SK-N-SH (cell line): ENCODE data around the gene SGPP1. TPM values are rescaled to one million over a fixed set of nuclear protein-coding genes. Genes with fewer than 3 reads are reported as not detected.

Source experiments
- CTCF ChIA-PET: fragments of 300-600, 350-600 bp; formaldehyde crosslinking; extraction: SDS; loops from one replicate; lab custom pipeline; 2021; lab: Yijun Ruan, JAX
- POLR2A ChIA-PET: fragments of 350-600 bp; sonication (Branson Sonifier 250); formaldehyde crosslinking; extraction: SDS; loops from one replicate; lab custom pipeline; 2020; ENCODE audit warnings: antibody characterized with exemption, inconsistent platforms; lab: Yijun Ruan, JAX
- DNase-seq: peaks from one replicate; pipeline ENCODE4 v3.0.0; 2012
- H2AFZ ChIP-seq: fragments of 200-600 bp; sonication (generic); 2 replicates; pipeline ENCODE4 v1.8.1; 2016; ENCODE audit warnings: antibody characterized with exemption, mild to moderate bottlenecking, low read depth
- H3F3A ChIP-seq: fragments of 200-600 bp; sonication (generic); replicated peaks from 2 replicates; pipeline ENCODE3; 2016; ENCODE audit warnings: antibody characterized with exemption, mild to moderate bottlenecking; ENCODE audit not compliant: insufficient read depth
- H3K27ac ChIP-seq, 2 experiments: fragments of 200-500 bp in 1 of 2; fragments of 200-600 bp in 1 of 2; sonication (Bioruptor generic) in 1 of 2; sonication (generic), shearing (Covaris generic) in 1 of 2; 2 replicates each; pipeline versions ENCODE4 v1.5.1 to v1.6.1; 2014 to 2016; ENCODE audit warnings: low read depth in 2 of 2, inconsistent platforms in 1 of 2, low read length in 1 of 2, mild to moderate bottlenecking in 1 of 2, mixed read lengths in 1 of 2
- H3K27me3 ChIP-seq: fragments of 200-600 bp; sonication (generic), shearing (Covaris generic); 2 replicates; pipeline ENCODE4 v1.6.1; 2016; ENCODE audit warnings: mixed run types; ENCODE audit not compliant: insufficient read depth
- H3K36me3 ChIP-seq, 2 experiments: fragments of 200-500 bp in 1 of 2; fragments of 200-600 bp in 1 of 2; sonication (Bioruptor generic) in 1 of 2; sonication (generic) in 1 of 2; replicated peaks in 1 of 2; 2 replicates each; pipeline versions ENCODE3 to v1.5.1; 2014 to 2016; ENCODE audit warnings: low read length in 1 of 2, mild to moderate bottlenecking in 1 of 2; ENCODE audit not compliant: insufficient read depth in 2 of 2, control insufficient read depth in 1 of 2
- H3K4me1 ChIP-seq, 2 experiments: fragments of 200-500 bp in 1 of 2; fragments of 200-600 bp in 1 of 2; sonication (Bioruptor generic) in 1 of 2; sonication (generic), shearing (Covaris generic) in 1 of 2; 2 replicates each; pipeline versions ENCODE4 v1.5.1 to v1.6.1; 2014 to 2016; ENCODE audit warnings: low read depth in 1 of 2, low read length in 1 of 2, mixed run types in 1 of 2; ENCODE audit not compliant: insufficient read depth in 2 of 2, control insufficient read depth in 1 of 2
- H3K4me2 ChIP-seq: fragments of 200-600 bp; sonication (generic), shearing (Covaris generic); 2 replicates; pipeline ENCODE4 v1.6.1; 2017; ENCODE audit warnings: mixed run types
- H3K4me3 ChIP-seq, 2 experiments: fragments of 200-500 bp in 1 of 2; fragments of 200-600 bp in 1 of 2; sonication (Bioruptor generic) in 1 of 2; sonication (generic), shearing (Covaris generic) in 1 of 2; 2 replicates each; pipeline versions ENCODE4 v1.5.1 to v1.8.1; 2014 to 2016; ENCODE audit warnings: low read depth in 2 of 2, inconsistent platforms in 1 of 2, low read length in 1 of 2, mild to moderate bottlenecking in 1 of 2, mixed read lengths in 1 of 2, moderate library complexity in 1 of 2
- H3K79me2 ChIP-seq: fragments of 200-600 bp; sonication (generic); 2 replicates; pipeline ENCODE4 v1.8.1; 2017; ENCODE audit warnings: mild to moderate bottlenecking; ENCODE audit not compliant: insufficient read depth
- H3K9ac ChIP-seq: fragments of 200-600 bp; sonication (generic); 2 replicates; pipeline ENCODE4 v1.6.1; 2017; ENCODE audit warnings: mixed run types
- H3K9me2 ChIP-seq: fragments of 200-600 bp; sonication (generic); 2 replicates; pipeline ENCODE4 v1.6.1; 2017; ENCODE audit warnings: mixed run types
- H3K9me3 ChIP-seq: fragments of 200-600 bp; sonication (generic); 2 replicates; pipeline ENCODE4 v1.6.1; 2017; ENCODE audit warnings: mixed run types, mild to moderate bottlenecking, moderate library complexity
- H4K20me1 ChIP-seq: fragments of 200-600 bp; sonication (generic); 2 replicates; pipeline ENCODE4 v1.6.1; 2017; ENCODE audit warnings: mild to moderate bottlenecking, mixed run types; ENCODE audit not compliant: insufficient read depth
- EP300 ChIP-seq, 2 experiments: IDR thresholded peaks; 2 replicates each; pipeline versions ENCODE4 v1.4.0 to v1.6.1; 2012; ENCODE audit warnings: borderline replicate concordance in 1 of 2, low read depth in 1 of 2, low read length in 1 of 2
- GABPA ChIP-seq: IDR thresholded peaks from 2 replicates; pipeline ENCODE4 v1.4.0; 2012; ENCODE audit warnings: low read depth, mild to moderate bottlenecking
- GATA2 ChIP-seq: sonication (generic); formaldehyde crosslinking; IDR thresholded peaks from 2 replicates; pipeline ENCODE4 v1.5.0; 2020; ENCODE audit warnings: mild to moderate bottlenecking, missing genetic modification reagents
- IRF3 ChIP-seq: fragments of 150-350 bp; IDR thresholded peaks from 2 replicates; pipeline ENCODE4 v1.6.1; 2016; ENCODE audit warnings: mild to moderate bottlenecking, low read depth, low read length
- MXI1 ChIP-seq: IDR thresholded peaks from 2 replicates; pipeline ENCODE4 v1.6.1; 2012; ENCODE audit warnings: mild to moderate bottlenecking, low read depth, low read length, improper control_type of control experiment
- POLR2AphosphoS5 ChIP-seq: IDR thresholded peaks from 2 replicates; pipeline ENCODE4 v1.6.1; 2012; ENCODE audit warnings: low read depth, low read length
- RAD21 ChIP-seq: IDR thresholded peaks from 2 replicates; pipeline ENCODE4 v1.6.1; 2012; ENCODE audit warnings: mild to moderate bottlenecking, low read length
- REST ChIP-seq: IDR thresholded peaks from 2 replicates; pipeline ENCODE4 v1.6.1; 2012; ENCODE audit warnings: mild to moderate bottlenecking, low read depth, low read length, moderate library complexity
- RXRA ChIP-seq: IDR thresholded peaks from 2 replicates; pipeline ENCODE4 v1.4.0; 2012; ENCODE audit warnings: low read depth, mild to moderate bottlenecking, borderline replicate concordance
- USF2 ChIP-seq: fragments of 150-350 bp; IDR thresholded peaks from 2 replicates; pipeline ENCODE4 v1.6.1; 2017; ENCODE audit warnings: antibody characterized with exemption, low read length, low read depth, borderline replicate concordance
- WGBS: methylation state at CpG from one replicate; pipeline ENCODE4 v1.1.6; 2017; ENCODE audit warnings: low lambda C conversion rate; 5-methylcytosine and 5-hydroxymethylcytosine counted together
- polyA plus RNA-seq, 3 experiments: library from polyadenylated mRNA; depleted of rRNA; stranded (reverse); fragments of >200 nt; gene quantifications; 2 replicates each; pipeline ENCODE4 v1.2.3, GENCODE V29; 2012

The SGPP1 gene
- polyA plus RNA-seq, 1 of the 3 experiments (the other 2 are of a cell fraction): 8.4 TPM

- H3K79me2 ChIP-seq: peaks cover 21% of the 10 kb centered on the region; the same call in 1 of the 2 replicates
- DNase-seq: no peak
- peaks cover 0 to 3% of the 10 kb centered on the region in 2 experiments for H3K36me3 ChIP-seq
- no peak overlapping the region for H3K4me2 ChIP-seq
- POLR2A ChIA-PET: no interaction called here
- no peak for TF ChIP-seq RAD21
- no peak for TF ChIP-seq IRF3
- no peak for TF ChIP-seq EP300 (IDR thresholded peaks at IDR 0.05; ENCODE audit: borderline replicate concordance in 1 of 2, low read depth in 1 of 2, low read length in 1 of 2)
- TF ChIP-seq MXI1: no peak
- TF ChIP-seq GATA2: no peak
- TF ChIP-seq USF2: no peak
- no peak for TF ChIP-seq GABPA
- no peak for TF ChIP-seq REST
- TF ChIP-seq POLR2AphosphoS5: no peak
- TF ChIP-seq RXRA: no peak
- TF ChIP-seq, all 33 proteins: peak for 0
- Histone ChIP-seq H3K27me3 (no peaks in the 10 kb centered on the region), H4K20me1 (no peaks in the 10 kb centered on the region), H3K27ac (no peak overlapping the region), H3K9me3 (no peaks in the 10 kb centered on the region), H3K9ac (no peak overlapping the region), H2AFZ (no peak overlapping the region), H3K4me1 (no peaks in the 10 kb centered on the region; a peak in 2 of 4 replicates), H3K9me2 (no peaks in the 10 kb centered on the region), H3K4me3 (no peak overlapping the region), H3F3A (peaks cover 11% of the 10 kb centered on the region)
- CTCF ChIA-PET: no interaction called here
- WGBS: 79% methylated on average over 2 of the region's 2 CpGs
Observed at GRCh38 chr14:63644741-63645140, 83.1 kb downstream of the SGPP1 start.
